HG02798 (cell line): Measurements from ENCODE around the gene ERV3-1.
"Not testable (repeated sequence)": the region's sequence is repeated elsewhere in the genome, so short reads cannot be mapped to it uniquely, and the experiment has no call there.

Experiments
- ATAC-seq: cut with Tn5 transposase; IDR thresholded peaks from one replicate; pipeline ENCODE4 v1.9.1; 2021; ENCODE audit warnings: mild to moderate bottlenecking; ENCODE audit not compliant: unreplicated experiment, poor library complexity

The ERV3-1 gene, protein sequence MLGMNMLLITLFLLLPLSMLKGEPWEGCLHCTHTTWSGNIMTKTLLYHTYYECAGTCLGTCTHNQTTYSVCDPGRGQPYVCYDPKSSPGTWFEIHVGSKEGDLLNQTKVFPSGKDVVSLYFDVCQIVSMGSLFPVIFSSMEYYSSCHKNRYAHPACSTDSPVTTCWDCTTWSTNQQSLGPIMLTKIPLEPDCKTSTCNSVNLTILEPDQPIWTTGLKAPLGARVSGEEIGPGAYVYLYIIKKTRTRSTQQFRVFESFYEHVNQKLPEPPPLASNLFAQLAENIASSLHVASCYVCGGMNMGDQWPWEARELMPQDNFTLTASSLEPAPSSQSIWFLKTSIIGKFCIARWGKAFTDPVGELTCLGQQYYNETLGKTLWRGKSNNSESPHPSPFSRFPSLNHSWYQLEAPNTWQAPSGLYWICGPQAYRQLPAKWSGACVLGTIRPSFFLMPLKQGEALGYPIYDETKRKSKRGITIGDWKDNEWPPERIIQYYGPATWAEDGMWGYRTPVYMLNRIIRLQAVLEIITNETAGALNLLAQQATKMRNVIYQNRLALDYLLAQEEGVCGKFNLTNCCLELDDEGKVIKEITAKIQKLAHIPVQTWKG

DNA sequence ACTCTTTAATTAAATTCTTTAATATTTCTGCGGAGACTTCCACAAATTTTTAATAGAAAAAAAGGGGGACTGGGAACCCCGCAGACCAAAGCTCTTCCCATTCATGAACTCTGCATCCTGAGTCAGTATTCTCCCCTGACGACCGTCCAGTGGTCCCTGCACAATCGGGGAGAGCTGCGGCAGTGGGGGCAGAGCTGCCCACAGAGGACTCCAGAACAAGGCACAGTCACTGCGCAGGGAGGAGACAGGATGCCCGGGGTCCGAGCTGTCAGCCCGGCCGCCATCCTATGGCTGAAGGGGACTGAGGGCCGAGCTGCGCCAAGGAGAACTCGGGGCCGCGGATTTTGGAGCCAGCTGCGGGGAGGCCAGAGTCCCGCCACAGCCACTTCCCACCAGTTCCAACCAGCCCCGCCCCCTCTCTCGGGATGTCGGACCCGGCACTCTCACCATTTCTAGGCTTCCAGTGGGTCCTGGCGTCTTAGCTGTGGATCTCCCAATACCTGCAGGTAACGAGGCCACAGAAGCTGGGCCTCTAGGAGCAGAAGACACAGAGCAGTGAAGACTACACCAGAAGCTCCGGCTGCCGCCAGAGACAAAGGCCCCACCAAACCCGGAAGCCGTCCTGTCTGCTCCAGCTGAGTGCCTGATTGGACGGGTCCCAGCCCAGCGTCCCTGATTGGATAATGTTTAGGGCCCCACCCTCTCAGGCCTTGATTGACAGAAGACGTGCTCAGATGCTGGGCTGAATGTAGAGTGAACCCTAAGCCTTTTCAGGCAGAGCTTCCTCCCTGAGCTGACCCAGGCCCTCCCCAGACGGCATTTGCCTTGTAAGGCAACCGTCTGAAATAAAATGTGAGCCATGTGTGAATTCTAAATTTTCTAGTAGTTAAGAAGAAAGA is at the start of gene ERV3-1:
ERV3-1 (minus strand) TSS at position 594 of the 899 bp plus-strand sequence. CDS start 13,661 bp downstream, outside the sequence.
- ATAC-seq = peak; percentile 100

DNA sequence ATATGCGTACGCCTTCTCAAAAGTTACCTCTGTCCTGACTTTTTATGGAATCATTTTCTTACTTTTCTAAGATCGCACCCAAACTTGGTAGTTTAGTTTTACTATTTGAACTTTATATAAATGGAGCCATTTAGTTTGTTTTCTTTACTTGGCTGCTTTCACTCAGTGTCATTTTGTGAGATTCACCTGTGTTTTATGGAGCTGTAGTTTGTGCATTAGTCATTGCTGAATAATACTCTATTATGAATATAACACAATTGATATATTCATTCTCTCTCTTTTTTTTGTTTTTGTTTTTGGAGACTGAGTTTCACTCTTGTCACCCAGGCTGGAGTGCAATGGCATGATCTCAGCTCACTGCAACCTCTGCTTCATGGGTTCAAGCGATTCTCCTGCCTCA is 49.3 kb upstream of the ERV3-1 start:
- ATAC-seq = not testable (repeated sequence)

DNA sequence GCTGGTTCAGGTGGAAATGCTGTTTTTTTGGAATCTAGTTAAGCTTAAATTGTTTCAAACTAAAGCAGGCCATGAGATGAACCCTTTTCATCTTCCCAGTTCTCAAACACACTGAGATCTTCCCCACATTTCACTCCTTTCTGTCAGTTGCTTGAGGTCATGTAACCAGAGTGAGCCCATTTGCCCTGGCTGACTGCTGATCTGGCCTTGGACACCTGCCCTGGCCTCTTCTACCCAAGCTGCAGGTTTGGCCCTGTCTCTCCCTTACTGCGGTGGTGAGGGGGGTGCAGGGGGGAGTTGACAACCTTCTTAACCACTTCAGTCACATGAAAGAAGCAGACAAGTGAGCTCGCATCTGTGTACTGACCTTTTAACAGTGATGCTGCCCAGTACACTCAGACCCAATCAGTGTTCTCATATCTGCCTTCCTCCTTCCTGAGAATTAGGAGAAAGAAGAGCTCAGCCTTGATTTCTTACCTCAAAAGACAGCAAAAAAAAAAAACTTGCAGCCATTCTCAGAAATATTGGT is 48.0 kb upstream of the ERV3-1 start:
- ATAC-seq = not testable (repeated sequence)

DNA sequence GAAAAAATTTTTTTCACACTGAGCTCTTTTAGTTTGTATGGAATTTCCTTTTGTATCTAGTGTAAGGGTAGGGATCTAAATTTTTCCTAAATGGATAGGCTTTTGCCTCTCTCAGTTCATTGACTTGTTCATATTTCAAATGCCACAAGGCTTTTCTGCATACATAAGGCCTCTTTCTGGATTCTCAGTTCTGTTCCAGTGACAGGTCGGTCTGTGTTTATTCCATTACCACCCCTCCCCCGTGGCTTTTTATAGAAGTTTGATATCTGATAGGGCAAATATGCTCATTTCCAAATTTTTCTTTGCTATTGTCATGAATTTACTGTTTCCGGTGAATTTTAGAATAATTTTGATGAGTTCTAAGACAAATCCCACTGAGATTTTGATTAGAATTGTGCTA is 45.2 kb upstream of the ERV3-1 start:
- ATAC-seq = not testable (repeated sequence)

DNA sequence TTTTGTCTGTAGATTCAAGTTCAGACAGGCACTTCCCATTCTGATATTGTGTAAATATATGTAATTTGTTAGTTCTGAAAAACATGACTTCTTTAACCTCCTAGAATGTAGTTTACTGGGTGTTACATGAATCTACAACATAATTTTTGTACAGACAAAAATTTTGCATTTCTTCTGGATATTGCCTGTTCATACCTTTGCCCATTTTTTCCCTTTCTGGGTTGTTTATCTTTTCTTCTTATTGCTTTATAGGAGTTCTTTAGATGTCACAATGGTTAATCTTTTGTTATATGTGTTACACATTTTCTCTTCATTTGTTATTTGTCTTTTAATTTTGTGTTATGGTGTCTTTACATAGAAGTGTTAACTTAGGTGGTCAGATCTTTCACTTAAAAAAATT is 44.7 kb upstream of the ERV3-1 start:
- not testable (repeated sequence) for ATAC-seq

DNA sequence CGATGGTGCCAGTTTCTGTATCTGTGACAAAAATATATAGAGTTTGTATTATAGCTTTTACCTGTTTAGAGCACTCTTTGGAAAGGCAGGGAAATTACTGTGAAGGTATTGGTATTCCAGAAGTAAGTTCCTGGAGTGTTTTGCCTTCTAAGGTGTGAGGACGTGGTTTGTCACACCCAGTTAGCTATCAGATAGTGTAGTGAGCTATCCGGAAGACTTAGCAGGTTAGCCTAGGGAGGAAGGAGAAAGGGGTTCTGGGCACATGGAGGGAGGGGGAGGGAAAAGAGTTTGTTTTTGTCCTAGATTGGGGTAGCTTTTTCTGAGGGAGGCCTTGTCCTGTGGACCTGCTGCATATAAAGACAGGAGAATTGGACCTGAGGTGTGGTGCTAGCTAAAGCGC is 39.8 kb upstream of the ERV3-1 start:
- not testable (repeated sequence) for ATAC-seq

DNA sequence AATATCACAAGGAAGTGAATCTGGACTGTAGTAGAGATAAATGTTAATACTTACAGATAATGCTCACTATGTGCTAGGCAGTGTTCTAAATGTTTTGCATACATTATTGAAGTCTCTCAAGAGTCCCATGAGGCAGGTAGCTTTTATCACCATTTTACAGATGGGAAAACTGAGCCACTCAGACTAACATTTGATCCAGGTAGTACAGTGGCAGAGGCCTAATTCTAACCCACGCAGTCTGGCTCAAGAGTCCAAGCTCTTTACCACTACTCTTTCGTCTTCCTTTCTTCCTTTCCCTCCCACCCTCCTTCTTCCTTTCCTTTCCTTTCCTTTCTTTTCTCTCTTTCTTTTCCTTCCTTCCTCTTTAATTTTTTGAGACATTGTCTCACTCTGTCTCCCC is 39.1 kb upstream of the ERV3-1 start:
- not testable (repeated sequence) for ATAC-seq

DNA sequence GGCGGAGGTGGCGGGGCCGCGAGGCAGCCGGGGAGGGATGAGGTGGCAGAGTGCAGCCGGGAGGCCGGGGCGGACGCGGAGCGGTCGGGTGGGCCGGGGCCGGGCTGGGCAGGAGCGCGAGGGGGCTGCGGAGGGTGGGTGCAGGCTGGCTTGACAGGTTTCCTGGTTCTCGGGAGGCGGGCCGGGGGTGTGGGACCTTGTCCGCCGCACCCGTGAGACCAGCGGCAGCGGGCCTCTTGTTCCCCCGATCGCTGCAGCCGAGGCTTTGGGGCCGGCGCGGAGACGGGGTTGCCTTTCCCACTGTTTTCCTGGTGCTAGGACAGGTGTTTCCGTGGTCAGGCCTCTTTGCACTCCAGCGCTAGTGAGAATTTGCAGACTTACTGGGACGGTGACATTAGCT is 32.3 kb upstream of the ERV3-1 start:
- peak; percentile 14 for ATAC-seq

DNA sequence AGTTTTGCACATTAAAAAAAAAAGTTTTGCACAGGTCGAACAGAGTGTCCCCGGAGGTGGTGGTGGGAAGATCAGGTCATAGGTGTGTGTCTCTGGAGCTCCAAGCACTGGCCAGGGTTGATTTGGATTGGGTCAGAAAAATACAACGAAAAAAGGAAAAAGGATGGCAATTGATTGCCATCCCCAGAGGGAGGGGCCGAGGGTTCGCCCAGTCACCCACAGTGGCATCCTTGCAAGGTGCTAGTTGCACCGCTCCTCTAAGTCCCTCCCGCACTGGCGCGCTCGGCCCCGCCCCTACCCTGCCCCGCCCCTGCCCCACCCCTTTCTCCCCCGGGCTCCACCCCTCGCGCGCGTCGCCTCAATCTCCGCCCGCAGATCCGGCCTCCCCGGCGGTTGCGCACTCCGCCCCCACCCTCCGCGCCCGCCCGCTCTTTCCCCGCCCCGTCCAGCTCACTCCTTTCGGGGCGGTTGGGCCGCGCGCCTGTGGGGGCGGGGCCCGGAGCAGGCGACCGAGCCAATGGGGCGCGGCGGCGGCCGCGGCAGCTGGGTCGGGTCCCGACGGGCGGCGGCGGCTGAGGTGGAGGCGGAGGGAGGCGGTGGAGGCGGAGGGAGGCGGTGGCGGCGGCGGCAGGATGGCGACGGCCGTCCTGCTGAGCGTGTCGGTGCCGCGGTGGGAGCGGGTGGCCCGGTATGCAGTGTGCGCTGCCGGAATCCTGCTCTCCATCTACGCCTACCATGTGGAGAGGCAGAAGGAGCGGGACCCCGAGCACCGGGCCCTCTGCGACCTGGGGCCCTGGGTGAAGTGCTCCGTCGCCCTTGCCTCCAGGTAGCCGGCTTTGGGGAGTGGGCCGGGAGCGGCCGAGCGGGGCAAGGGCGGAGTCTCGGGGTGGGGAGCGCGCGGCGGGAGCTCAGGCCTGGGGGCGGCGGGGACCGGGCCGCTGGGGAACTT is 31.5 kb upstream of the ERV3-1 start:
- peak; percentile 96 for ATAC-seq

DNA sequence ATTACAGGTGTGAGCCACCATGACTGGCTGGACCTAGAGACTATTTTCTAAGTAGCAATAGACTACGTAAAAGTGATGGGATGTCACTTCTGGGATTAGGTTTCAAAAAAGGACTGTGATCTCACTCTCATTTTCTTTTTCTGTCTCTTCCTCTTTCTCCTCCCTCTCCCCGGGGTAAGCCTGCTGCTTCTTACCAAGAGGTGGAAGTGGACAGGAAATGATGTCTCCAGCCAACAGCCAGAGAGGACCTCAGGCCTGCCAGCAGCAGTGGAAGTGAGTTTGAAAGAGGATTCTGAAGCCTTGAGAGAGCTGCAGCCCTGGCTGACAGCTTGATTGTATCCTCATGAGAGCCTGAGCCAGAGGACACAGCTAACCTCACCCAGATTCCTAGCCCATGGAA is 30.0 kb upstream of the ERV3-1 start:
- ATAC-seq = not testable (repeated sequence)

DNA sequence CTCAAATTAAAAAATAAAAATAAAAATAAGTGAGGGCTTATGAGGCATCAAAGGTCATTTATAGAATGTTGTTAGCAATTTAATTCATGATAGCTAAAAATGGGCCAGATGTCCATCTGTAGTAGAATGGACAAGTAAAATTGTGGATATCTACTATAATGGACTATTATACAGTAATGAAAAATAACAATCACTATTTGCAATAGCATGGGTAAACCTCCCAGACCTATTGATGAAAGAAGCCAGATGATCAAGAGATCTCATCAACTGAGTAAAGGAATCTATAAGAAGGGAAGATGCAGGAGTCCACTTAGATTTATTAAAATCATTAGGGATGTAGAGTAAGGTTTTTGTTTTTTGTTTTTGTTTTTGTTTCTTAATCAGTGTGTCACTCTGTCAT is 29.0 kb upstream of the ERV3-1 start:
- ATAC-seq = not testable (repeated sequence)

DNA sequence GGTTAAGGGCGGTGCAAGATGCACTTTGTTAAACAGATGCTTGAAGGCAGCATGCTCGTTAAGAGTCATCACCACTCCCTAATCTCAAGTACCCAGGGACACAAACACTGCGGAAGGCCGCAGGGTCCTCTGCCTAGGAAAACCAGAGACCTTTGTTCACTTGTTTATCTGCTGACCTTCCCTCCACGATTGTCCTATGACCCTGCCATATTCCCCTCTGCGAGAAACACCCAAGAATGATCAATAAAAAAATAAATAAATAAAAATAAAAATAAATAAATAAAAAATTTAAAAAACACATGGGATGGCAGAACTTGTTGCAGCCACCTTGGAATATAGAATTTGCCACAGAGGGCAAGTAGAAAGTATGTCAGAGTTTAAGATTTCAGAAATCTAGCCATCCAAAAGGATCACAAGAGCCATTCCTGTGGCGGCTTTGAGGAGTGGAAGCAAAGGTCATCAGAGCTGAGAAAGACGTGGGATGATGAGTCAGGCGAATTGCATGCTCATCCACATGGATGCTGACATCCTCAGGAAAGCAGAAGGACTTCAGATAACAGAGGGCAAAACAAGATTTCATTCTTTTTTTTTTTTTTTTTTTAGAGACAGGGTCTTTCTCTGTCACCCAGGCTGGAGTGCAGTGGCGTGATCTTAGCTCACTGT is 27.8 kb upstream of the ERV3-1 start:
- ATAC-seq = not testable (repeated sequence)

DNA sequence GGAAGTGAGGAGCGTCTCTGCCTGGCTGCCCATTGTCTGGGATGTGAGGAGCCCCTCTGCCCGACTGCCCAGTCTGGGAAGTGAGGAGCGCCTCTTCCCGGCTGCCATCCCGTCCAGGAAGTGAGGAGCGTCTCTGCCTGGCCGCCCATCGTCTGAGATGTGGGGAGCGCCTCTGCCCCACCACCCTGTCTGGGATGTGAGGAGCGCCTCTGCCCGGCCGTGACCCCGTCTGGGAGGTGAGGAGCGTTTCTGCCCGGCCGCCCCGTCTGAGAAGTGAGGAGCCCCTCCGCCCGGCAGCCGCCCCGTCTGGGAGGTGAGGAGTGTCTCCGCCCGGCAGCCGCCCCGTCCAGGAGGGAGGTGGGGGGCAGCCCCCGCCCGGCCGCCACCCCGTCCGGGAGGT is 26.9 kb upstream of the ERV3-1 start:
- ATAC-seq = not testable (repeated sequence)

DNA sequence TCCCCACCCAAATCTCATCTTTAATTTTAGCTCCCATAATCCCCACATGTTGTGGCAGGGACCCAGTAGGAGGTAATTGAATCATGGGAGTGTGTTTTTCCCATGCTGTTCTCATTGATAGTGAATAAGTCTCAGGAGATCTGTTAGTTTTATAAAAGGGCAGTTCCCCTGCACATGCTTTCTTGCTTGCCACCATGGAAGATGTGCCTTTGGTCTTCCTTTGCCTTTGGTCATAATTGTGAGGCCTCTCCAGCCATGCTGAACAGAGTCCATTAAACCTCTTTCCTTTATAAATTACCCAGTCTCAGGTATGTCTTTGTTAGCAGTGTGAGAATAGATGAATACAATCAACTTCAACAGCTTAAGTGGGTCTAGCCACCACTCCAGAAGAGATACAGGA is 18.5 kb upstream of the ERV3-1 start:
- not testable (repeated sequence) for ATAC-seq

DNA sequence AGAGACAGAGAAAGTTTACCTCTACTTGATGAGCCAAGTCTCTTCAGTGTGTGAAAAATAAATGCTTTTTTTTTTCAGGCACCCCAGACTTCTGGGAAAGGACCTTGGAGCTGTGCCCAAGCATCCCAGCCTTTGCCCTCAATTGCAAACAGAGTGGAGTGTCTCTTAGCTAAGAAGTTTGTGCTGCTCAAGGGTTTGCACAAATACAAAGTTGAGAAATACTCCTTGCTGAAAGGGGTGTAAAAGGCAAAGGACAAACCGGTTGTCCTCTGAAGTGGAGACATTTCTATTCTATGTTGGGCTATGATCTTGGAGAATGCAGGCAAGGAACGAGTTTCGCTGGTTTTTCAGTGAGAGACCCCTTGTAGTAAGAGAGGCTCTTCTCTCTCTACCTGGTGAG is 14.5 kb upstream of the ERV3-1 start:
- not testable (repeated sequence) for ATAC-seq

DNA sequence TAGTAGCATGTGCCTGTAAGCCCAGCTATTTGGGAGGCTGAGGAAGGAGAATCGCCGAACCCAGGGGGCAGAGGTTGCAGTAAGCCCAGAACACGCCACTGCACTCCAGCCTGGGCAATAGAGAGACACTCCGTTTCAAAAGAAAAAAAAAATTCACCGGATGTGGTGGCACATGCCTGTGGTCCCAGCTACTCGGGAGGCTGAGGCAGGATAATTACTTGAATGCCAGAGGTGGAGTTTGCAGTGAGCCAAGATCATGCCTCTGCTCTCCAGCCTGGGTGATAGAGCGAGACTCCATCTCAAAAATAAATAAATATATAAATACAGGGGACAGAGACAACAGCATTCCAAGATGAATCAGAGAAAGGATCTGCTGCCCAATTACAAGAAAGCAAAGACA is 3.4 kb upstream of the ERV3-1 start:
- not testable (repeated sequence) for ATAC-seq

DNA sequence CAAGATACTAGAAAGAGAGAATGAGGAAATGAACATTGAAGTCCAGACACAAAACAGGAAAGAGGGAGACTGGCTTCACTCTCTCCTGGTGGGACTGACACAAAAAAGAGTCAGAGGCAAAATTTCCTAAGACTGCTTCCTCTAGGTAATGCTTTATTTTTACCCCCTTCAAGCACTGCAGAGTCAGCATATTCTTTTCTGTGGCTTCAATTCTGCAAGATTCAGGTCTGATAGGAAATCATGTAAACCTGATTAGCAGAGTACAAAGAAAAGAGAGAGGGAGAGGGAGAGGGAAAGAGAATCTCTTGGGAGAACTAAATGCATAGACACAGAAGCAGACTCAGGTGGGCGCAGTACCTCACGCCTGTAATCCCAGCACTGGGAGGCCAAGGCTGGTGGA is 2.9 kb upstream of the ERV3-1 start:
- not testable (repeated sequence) for ATAC-seq

DNA sequence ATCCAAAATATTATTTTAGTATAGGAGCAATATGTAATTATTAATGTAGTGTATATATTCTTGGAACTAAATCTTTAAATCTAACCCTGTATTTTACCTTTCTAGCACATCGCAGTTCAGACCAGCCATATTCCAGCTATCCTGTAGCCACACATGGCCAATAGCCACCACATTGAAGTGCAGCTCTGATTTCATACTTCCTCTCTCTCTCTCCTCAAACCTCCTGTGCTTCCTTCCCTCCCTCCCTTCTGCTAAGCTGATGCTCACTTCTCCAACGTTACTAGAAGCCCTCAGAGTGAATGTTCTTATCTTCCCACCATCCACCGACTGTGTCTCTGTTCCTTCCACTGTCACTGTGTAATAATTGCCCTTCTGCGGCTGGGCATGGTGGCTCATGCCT is 549 bp upstream of the ERV3-1 start:
- ATAC-seq = not testable (repeated sequence)

DNA sequence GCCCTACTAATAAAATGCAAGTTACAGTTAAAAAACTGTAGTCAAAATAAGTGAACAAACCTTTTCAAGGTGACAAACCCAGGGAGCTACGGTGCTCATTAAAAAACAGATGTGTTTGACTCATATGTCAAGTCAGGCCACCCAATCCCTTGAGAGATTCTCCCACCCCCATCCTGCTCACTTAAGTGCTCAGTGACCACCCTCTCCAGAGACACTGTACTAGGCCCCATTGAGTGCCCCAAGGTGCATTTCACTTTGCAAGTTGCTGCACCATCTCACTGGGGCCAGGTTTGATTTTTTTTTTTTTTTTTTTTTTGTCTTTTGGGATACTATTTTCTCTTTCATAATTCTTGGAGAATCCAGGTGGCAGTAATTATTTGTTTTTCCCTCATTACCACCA is 1.9 kb downstream of the ERV3-1 start:
- ATAC-seq = no peak
